NCI-H1048 (cell line): Measurements from ENCODE around the gene PSMC5.
"Not testable (repeated sequence)": the region's sequence is repeated elsewhere in the genome, so short reads cannot be mapped to it uniquely, and the experiment has no call there.

Experiments
- DNase-seq: peaks from one replicate; lab custom pipeline; 2025; lab: John Stamatoyannopoulos, UW

Gene PSMC5

DNA sequence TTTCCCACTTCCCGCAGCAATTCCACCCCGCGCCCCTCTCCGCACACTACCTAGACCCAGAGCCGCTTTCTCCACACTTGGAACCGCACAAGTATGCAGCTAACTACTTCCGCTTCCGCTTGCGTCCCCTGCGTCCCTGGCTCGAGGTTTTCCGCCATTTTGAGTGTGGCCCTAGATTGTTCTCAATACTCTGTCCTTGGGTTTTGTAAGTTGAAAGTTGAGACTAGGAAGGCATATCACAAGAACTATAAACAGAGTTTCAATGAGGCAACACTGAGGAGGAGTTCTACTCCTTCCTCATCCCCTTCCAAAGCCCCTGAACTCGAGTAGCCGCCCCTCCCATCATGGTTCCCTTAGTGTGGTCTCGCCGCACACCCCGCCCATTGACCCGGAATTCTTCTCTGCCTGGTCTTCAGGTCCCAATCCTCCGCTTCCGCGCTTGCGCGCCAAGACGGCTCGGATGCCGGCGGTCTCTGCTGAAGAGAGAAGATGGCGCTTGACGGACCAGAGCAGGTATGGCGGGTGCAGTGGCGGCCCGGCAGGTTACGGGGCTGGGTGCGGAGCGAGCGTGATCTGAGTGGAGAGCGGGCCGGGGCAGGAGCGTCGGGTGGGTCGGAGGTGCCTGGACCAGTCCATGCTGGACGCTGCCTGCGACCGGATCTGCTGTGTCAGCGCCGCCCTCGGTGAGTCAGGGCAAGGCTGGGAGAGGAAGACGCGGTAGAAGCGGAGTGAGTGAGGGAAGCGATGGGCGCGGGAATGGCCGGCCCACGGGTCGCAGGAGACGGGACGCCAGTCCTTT, at the start of gene PSMC5, which contains the start of gene FTSJ3:
PSMC5 (plus strand) TSS at position 430 of the 799 bp plus-strand sequence; CDS start at position 490, 60 bp downstream.
FTSJ3 (minus strand) TSS at position 662 of the 799 bp plus-strand sequence. CDS start 761 bp downstream, outside the sequence.
- DNase-seq: peak; percentile 88

DNA sequence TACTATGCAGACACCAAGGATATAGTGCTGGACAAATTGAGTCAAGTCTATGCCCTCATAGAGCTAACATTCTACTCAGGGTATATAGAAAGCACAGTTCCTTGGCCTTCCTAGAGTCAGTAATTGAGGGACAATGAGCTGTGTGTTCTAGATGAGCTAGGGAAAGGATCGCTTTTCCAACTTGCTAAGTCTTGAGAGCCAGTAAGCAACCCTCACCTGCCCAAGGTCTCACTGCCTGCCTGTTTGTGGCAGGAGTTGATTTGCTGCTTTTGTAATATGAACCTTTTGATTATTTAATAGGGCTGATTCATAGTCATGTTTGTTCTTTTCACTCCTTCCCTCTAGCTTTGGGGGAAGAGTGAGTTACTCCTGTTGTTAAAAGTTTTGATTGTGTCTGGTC, 46.7 kb upstream of the PSMC5 start:
- no peak for DNase-seq

DNA sequence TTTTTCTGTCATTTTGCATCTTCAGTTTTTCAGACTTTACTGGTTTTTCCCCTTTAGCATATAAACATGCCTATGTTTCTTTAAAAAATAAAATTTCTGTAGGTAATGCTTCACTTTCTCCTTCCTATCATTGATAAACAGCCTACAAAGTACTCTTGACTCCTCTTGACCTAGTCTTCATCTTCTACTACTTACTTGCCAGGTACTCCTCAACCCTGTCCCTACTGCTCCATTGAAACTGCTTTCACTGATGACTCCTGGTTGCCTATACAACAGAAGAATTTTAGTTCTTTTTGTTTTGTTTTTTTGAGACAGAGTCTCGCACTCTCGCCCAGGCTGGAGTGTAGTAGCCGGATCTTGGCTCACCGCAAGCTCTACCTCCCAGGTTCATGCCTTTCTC, 46.3 kb upstream of the PSMC5 start:
- no peak for DNase-seq

DNA sequence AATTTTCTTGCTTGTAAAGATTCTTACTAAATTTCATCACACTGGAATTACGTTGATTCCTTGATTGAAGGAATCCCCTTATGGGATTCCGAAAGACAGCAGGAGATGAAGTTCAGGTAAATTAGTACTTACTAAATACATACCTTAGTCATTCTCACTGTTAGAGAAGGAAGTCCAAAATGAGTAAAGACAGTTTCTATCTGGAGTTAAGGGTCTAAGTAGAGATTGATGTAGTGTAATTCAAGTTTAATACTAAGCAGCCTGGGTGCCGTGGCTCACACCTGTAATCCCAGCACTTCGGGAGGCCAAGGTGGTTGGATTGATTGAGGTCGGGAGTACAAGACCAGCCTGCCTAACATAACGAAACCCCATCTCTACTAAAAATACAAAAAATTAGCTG, 43.7 kb upstream of the PSMC5 start:
- no peak for DNase-seq

DNA sequence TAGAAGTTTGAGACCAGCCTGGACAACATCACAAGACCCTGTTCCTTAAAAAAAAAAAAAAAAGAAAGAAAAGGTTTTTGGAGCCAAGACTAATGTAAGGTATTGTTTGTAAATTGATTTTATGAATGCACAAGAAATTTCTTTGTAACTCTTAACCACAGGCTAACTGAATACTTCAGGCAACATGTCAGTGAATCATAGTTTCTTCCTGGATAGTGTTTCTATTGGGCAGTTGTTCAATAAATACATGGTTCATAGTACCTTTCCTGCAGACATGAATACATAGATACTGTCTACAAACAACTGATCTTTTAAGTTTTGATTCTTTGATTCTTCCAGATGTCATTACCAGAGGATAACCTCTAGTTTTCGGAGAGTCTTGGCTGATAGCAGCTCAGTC, 41.7 kb upstream of the PSMC5 start:
- no peak for DNase-seq

DNA sequence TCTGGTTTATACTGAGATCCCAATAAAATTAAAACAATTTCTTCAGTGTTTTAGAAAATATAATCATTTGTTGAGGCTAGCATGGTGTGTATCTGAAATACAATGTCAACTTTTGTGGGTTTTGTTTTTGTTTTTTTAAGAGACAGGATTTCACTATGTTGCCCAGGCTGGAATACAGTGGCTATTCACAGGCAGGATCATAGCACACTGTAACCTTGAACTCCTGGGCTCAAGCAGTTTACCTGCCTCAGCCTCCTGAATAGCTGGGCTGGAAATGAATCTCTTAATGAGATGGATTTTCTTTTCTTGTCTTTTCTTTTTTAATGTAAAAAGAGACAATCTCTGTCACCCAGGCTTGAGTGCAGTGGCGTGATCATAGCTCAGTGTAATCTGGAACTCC, 41.1 kb upstream of the PSMC5 start:
- DNase-seq: no peak

DNA sequence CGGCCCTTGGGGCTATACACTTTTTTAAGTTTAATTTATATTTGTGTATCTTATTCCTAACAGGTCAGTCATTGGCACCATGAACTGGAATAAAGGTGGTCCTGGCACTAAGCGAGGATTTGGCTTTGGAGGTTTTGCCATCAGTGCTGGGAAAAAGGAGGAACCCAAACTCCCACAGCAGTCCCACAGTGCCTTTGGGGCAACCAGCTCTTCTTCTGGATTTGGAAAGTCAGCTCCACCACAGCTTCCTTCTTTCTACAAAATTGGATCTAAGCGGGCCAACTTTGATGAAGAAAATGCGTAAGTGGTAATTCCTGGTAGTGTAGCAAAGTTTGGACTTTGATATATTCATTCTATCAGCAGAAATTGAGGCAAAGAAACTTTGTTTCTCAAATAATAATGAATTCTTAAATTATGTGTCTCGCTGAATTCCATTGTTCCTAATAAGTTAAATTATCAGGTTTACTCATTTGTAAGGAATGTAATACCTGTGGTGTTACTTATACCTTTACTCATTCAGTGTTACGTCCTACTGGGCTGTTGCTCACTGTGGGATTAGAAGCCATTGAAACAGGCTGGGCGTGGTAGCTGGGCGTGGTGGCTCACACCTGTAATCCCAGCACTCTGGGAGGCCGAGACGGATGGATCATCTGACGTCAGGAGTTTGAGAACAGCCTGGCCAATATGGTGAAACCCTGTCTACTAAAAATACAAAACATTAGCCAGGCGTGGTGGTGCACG, 40.1 kb upstream of the PSMC5 start:
- no peak for DNase-seq

DNA sequence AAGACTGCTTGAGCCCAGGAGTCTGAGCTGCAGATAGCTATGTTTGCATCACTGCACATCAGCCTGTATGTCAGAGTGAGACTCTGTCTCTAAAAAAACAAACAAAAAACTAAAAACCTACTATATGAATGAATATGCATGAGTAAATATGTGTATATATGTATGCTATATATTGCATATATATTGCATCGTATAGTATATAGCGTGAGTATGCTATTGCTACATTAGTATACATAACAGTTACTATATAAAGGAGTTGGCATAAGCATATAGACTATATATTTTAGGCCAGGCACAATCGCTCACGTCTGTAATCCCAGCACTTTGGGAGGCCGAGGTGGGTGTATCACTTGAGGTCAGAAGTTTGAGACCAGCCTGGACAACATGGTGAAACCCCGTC, 37.2 kb upstream of the PSMC5 start:
- no peak for DNase-seq

DNA sequence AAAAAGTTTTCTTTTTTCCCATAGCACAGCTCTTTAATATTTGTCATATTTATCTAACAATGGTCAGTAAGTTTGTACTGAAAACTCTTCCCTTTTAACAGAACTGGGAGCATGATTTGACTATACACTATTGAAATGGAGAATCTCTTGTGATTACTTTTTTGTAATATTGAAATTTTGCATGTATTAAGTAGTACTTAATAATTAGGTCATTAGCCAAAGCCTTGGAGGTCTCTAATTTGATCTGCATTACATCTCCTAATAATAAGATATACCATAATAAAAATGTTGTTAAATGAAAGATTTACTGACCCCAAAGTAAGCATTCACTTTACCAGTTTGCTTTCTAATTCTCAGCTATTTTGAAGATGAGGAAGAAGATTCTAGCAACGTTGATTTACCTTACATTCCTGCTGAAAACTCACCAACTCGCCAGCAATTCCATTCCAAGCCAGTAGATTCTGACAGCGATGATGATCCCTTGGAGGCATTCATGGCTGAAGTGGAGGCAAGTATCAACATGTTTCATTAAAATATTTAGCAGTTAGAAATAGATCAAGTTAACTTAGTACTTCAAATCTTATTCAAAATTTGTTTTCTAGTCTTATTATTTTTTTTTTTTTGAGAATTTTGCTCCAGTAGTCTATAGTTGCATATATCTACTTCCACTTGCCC, 35.0 kb upstream of the PSMC5 start:
- no peak for DNase-seq

DNA sequence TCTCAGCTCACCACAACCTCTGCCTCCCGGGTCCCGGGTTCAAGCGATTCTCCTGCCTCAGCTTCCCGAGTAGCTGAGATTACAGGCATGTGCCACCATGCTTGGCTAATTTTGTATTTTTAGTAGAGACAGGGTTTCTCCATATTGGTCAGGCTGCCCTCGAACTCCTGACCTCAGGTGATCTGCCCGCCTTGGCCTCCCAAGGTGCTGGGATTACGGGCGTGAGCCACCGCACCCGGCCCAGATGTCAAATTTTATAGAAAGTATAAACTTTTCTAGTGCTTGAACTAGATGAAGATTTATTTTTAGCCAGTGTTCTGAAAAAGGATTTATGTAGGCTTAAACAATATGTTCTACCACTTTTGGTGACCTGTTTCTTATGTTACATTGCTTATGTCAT, 30.9 kb upstream of the PSMC5 start:
- DNase-seq: not testable (repeated sequence)

DNA sequence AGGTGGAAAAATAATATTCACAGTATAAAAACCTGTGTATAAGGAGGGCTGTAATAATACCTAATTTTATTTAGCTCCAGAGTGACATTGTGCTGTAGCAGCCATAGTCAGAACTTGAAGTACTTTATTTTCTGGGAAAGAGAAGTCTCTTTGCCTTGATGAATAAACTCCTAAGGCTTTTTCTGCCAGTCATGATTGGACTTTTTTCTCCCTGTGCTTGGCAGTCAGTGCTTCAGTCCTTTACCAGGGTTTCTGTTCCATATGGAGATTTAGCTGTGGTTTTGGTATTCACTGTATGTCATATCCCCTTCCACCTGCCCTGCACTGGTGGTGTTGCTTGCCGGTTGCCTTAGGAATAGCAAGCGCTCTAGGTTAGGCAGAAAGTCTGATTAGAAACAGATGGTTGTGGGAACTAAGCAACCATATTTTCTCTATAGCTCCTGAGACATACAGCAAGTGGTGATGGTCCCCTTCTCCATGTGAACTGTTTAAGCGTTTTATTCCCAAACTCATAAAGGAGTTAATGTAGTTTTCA, 28.6 kb upstream of the PSMC5 start:
- DNase-seq: no peak

DNA sequence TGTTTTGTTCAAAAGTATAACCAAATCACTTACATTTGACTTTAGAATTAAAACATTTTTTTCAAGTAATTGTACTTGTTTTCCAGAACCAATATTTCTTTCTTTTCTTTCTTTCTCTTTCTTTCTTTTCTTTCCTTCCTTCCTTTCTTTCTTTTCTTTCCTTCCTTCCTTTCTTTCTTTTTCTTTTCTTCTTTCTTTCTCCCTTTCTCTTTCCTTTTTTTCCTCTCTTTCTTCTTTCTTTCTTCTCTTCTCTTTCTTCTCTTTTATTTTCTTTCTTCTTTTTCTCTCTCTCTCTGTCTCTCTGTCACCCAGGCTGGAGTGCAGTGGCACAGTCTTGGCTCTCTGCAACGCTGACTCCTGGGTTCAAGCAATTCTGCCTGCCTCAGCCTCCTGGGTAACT, 26.4 kb upstream of the PSMC5 start:
- no peak for DNase-seq

DNA sequence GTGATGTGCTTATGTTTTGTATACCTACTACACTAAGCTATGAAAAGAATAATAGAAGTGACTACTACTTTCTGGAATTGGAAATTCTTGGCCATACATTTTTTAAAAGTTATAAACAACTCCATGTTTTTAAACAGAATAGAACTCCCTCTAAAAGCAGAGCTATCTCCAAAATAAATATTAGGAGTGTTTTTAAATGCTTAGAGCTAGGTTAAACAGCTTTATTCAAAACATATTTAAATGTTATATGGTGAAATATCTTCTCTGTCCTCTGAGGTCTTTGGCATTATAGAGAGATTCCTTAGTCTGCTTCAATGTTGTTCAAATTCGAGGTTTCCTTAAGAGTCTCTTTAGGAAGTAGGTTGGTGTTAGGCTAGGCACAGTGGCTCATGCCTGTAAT, 22.9 kb upstream of the PSMC5 start:
- no peak for DNase-seq

DNA sequence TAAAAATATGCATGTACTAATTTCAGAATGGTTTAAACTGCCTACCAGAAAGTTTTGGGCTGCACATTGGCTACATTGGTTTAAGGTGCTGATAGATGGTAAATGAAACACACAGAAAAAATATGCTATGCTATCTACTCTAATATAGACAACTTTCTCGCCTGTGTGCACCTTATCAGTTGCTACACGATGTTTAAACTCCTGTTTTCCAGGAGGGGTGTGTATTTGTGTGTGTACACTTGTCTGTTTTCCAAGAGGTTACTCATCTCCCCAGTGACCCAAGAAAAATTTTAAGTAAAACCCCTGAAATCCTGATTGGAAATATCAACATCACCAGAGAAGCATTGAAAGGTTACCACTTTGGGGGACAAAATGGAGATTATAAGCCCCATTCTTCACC, 21.6 kb upstream of the PSMC5 start:
- no peak for DNase-seq

DNA sequence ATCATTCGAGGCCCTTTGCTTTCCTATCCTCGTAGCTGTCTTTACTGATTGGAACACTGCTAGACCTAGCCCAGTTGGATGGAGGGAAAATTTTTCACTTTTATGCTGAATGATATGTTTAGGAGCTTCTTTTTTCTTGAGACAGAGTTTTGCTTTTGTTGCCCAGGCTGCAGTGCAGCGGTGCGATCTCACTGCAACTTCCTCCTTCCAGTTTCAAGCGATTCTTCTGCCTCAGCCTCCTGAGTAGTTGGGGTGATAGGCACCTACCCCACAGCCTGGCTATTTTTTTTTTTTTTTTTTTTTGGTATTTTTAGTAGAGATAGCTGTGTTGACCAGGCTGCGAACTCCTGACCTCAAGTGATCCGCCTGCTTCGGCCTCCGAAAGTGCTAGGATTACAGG, 17.3 kb upstream of the PSMC5 start:
- no peak for DNase-seq

DNA sequence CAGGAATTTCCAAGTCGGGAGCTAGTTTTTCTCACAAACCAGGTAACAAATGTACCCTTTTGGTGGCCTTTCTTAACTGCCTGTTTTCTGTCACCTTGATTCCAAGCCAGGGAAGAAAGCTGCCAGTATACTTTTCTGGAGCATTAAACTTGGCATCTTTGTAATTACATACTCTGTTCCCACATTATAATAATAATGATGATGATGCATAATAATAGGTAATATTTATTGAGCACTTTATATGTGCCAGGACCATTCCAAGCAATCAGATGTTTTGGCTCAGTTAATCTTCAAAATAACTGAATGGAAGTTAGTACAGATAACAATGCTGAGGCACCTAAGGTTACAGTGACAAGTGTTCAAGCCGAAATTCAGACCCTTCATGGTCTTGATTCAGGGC, 11.1 kb upstream of the PSMC5 start:
- DNase-seq: no peak

DNA sequence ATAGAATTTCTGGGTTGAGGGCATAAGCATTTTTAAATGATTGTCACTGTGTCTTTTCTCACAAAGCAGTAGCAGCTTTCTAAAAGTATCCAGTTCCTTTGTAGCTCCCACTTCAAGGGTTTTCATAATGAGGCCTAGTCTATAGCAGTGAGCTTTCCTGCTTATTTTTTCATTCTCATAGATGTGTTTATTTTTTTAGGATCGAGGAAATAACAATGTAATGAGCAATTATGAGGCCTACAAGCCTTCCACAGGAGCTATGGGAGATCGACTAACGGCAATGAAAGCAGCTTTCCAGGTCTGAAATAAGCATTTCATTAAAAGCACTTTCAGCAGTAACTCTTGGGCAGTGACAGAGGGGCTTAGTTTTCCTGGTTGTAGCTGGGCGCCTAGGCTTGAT, 10.6 kb upstream of the PSMC5 start:
- no peak for DNase-seq

DNA sequence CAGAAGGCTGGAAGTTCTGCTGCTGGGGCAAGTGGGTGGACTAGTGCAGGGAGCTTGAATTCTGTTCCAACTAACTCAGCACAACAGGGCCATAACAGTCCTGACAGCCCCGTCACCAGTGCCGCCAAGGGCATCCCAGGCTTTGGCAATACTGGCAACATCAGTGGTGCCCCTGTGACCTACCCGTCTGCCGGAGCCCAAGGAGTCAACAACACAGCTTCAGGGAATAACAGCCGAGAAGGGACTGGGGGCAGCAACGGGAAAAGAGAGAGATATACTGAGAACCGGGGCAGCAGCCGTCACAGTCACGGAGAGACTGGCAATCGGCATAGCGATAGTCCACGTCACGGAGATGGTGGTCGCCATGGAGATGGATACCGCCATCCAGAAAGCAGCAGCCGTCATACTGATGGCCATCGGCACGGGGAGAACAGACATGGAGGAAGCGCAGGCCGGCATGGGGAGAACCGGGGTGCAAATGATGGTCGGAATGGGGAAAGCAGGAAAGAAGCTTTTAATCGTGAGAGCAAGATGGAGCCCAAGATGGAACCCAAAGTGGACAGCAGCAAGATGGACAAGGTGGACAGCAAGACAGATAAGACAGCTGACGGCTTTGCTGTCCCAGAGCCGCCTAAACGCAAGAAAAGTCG, 9.4 kb upstream of the PSMC5 start:
- DNase-seq: no peak

DNA sequence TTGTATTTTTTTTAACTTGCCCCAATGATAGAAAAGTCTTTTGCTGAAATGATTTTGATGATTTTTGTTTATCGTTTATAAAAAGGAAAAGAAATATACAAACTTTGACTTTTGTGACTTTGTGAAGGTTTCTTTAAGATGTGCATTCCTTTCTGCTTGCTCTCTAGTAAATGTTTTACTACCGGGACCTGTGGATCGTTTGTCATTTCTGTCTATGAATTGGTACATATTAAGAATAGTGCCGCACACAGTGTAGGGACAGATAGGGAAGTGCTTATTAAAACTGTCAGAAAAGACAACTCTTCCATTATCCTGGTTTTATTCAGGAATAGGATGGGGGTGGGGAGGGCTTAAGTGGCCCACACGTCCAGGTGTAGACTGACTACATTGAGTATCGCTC, 8.1 kb upstream of the PSMC5 start:
- DNase-seq: no peak

DNA sequence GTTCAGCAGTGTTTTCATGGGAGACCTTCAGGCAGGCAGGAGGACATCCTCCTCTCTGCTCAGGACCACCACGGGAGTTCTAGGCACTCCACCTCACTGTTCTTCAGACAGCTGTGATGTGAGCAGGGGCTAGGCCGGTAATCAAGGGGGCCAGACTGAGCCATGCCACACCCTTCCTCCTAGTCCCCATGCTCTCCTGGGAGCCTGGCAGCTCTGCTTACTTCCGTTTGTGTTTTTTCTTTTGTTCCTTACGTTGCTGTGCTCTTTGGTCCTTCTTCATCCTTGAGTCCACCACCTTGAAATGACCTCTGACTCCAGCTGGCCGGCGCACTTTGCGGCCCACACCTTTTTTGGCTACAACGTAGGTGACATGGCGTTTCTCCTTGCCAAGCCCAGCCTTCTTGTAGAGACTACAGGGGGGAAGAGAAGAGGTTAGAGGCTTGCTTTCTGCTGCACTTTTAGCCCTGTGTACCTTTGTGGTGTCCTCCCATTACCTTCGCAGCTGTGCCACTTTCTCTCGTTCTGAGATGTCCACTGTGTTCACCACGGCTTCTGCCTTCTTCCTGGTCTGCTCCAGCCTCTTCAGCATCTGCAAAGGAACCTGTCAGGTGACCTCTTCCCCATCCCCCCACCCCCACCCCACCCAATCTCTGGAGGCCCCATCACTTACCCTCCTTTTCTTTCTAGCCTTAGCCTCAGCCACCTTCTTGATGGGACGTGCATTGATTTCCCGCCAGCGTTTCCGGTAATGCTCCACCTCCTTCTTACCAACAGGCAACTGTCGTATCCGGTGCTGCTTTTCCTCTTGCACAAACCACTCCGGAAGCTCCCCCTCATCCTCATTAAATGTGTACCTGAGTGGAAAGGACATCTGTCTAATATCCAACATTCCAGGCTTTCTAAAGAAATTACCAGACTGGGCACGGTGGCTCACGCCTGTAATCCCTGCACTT, 7.4 kb upstream of the PSMC5 start:
- no peak for DNase-seq
